Heart right ventricle (tissue), 16 donors: Measurements from ENCODE around the gene BAMBI. TPM values are rescaled to one million over a fixed set of nuclear protein-coding genes. Genes with fewer than 3 reads are reported as not detected.
A peak's percentile ranks its signal among the peaks of the same experiment; 100 is the strongest.

Experiments
- ATAC-seq, 8 donors: fragments of 200-7000 bp; cut with Tn5 transposase; one replicate each; pipeline ENCODE4 v1.9.1; 2020; ENCODE audit warnings: mild to moderate bottlenecking in 8 of 8, moderate library complexity in 8 of 8, moderate number of reproducible peaks in 1 of 8
- DNase-seq, 2 donors: peaks; one replicate each; pipeline ENCODE4 v3.0.0-alpha.2; 2020
- H3K27ac ChIP-seq, 10 donors: fragments of 200-600 bp; sonication (generic) in 2 of 10; one replicate each; pipeline versions ENCODE4 v1.5.0 to v1.8.0; 2020 to 2022; ENCODE audit warnings: mild to moderate bottlenecking in 3 of 10
- H3K27me3 ChIP-seq, 7 donors: fragments of 200-600 bp; one replicate each; pipeline ENCODE4 v1.8.0; 2021 to 2022; ENCODE audit warnings: mild to moderate bottlenecking in 2 of 7
- H3K36me3 ChIP-seq, 9 donors: fragments of 200-600 bp; sonication (generic) in 1 of 9; one replicate each; pipeline versions ENCODE4 v1.5.0 to v1.8.0; 2020 to 2022; ENCODE audit warnings: mild to moderate bottlenecking in 2 of 9
- H3K4me1 ChIP-seq, 9 donors: fragments of 200-600 bp; sonication (generic) in 1 of 9; one replicate each; pipeline versions ENCODE4 v1.5.0 to v1.8.0; 2020 to 2022; ENCODE audit warnings: mild to moderate bottlenecking in 4 of 9
- H3K4me3 ChIP-seq, 10 donors: fragments of 200-600 bp; sonication (generic) in 2 of 10; one replicate each; pipeline versions ENCODE4 v1.5.0 to v1.8.0; 2020 to 2022; ENCODE audit warnings: mild to moderate bottlenecking in 7 of 10, moderate library complexity in 2 of 10
- H3K9me3 ChIP-seq, 11 donors: fragments of 200-600 bp in 10 of 11; sonication (generic) in 2 of 11; one replicate each; pipeline versions ENCODE4 v1.5.0 to v1.8.0; 2013 to 2022; ENCODE audit warnings: mild to moderate bottlenecking in 2 of 11, control low read depth in 1 of 11, moderate library complexity in 1 of 11
- WGBS, 2 donors: extraction: QIAGEN DNeasy Blood & Tissue Kit; methylation state at CpG; one replicate each; pipeline ENCODE4 v1.1.7; 2013; ENCODE audit warnings: inconsistent platforms in 1 of 2; 5-methylcytosine and 5-hydroxymethylcytosine counted together
- intact Hi-C, 10 donors: fragments of 100-400 bp; cut with DNase I; formaldehyde crosslinking; loops; one replicate each; pipeline versions ENCODE4 v1.11.1 to v1.14.2; 2022
- polyA plus RNA-seq, 2 donors: library from polyadenylated mRNA; stranded (reverse); fragments of 200-250 nt; gene quantifications; one replicate each; pipeline ENCODE4 v1.2.3, GENCODE V29; 2013
- total RNA-seq, 10 donors: library from RNA; stranded (reverse); fragmentation: NEBNext Ultra II Directional in 3 of 10; extraction: Animal tissue kit (Norgen Biotek cat#: 25700) in 3 of 10; gene quantifications; one replicate each; pipeline versions ENCODE4 v1.2.1 to v1.2.4, GENCODE V29; 2021 to 2023
- TF ChIP-seq, protein P1 (sequence below), 9 donors: fragments of 200-600 bp; sonication (generic) in 2 of 9; IDR thresholded peaks; one replicate each; pipeline versions ENCODE4 v1.5.0 to v1.8.0; 2021 to 2022; ENCODE audit warnings: antibody characterized with exemption in 9 of 9, mild to moderate bottlenecking in 5 of 9, moderate library complexity in 1 of 9
- donor health status: Arrhythmogenic right ventricular cardiomyopathy.
- donor health status: ischemic (EF 13 %, LVEDD 7.1; RV severe dilation, severe dysfunction).
- donor health status: healthy with polysubstance abuse.
- donor health status: DM: no; HTN: yes; CAD: no.
- donor health status: DM: no; HTN: no; CAD: no.
- donor health status: ischemic (EF 25% LVEDD 6.9; RV normal size, moderate dysfunction).
- donor health status: ischemic (EF 25% LVEDD 5.7; RV mildly dilated, moderate dysfunction).
- donor health status: healthy.
- donor health status: DM: yes; HTN: yes; CAD: no.
- donor health status: Ischemic cardiomyopathy.
- donor health status: ischemic (EF 35%, LVEDD 5.7; RV mildly dilated, moderate dysfunction).
- donor health status: nonischemic (EF 11% LVEDD 7.7; RV severe dilation, severe dysfunction).
- donor health status: DM: yes; HTN: yes; CAD: no.
- donor health status: PGD.
- donor health status: ischemic (EF 29% LVEDD 5.4; RV normal size, mild dysfunction).
- donor health status: nonischemic (EF 23%, LVEDD 6.1; RV moderate dilation, normal function).

BAMBI gene
- total and polyA plus RNA-seq, 12 donors, result 5.0 to 52.7 (median 21.3) TPM

DNA sequence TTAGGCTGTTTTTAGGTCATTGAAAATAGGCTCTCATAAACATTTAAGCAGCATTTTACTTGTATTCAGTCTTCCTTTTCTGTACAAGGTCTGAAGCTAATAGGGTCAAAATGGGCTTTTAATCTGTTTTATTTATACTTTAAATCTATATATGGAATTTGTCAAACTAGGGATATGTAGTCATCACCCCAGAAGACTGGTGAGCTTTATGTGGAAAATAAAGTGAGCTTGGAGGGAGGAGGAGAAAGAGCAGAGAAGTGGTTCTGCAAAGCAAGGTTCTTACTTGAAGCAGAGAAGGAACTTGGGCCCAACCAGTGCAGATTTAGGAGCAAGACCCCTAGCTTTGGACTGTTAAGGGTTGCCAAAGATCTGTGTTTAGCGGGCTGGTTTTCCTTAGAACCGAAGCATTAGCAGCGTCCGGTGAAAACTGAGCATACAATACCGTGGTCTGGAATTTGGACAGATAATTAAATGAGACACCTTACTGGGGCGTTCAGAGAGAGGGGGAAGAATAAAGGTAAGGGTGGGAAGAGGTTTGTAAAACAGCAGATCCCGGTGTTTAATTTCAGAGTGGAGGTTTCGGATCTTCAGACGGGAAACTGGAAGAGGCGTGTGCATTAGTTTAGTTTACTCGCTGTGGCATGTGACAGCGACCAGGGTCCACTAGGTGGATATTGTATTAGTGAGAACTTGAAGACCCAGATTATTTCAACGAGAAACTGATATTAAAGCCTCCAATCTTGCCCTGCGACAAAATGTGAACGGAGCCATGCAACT is 2.4 kb downstream of the BAMBI start:
- TF ChIP-seq, protein P1, sequence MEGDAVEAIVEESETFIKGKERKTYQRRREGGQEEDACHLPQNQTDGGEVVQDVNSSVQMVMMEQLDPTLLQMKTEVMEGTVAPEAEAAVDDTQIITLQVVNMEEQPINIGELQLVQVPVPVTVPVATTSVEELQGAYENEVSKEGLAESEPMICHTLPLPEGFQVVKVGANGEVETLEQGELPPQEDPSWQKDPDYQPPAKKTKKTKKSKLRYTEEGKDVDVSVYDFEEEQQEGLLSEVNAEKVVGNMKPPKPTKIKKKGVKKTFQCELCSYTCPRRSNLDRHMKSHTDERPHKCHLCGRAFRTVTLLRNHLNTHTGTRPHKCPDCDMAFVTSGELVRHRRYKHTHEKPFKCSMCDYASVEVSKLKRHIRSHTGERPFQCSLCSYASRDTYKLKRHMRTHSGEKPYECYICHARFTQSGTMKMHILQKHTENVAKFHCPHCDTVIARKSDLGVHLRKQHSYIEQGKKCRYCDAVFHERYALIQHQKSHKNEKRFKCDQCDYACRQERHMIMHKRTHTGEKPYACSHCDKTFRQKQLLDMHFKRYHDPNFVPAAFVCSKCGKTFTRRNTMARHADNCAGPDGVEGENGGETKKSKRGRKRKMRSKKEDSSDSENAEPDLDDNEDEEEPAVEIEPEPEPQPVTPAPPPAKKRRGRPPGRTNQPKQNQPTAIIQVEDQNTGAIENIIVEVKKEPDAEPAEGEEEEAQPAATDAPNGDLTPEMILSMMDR (IDR thresholded peaks at IDR 0.05), result peak in 7 of 9 donors; percentile 15 to 45 (median 38)
- Histone ChIP-seq H3K27me3 (peaks cover 0 to 67% (median 17%) of the 10 kb centered on the region in 7 donors), H3K9me3 (no peaks in the 10 kb centered on the region), H3K36me3 (peaks cover 0 to 26% (median 0%) of the 10 kb centered on the region in 9 donors), H3K27ac (peak overlapping the region in 9 of 10 donors; percentile 21 to 89 (median 78)), H3K4me1 (peaks cover 0 to 63% (median 38%) of the 10 kb centered on the region in 9 donors), H3K4me3 (peak overlapping the region; percentile 72 to 94 (median 82))
- 7 to 9% methylated on average over 15 of the region's 15 CpGs for WGBS, 2 donors
- intact Hi-C loops, result loop anchor here (2.0 to 10.0 kb wide), 11 partner anchors 125 to 628 kb away; no protein-coding TSS in a partner anchor
- ATAC-seq (no peak), DNase-seq (no peak)

DNA sequence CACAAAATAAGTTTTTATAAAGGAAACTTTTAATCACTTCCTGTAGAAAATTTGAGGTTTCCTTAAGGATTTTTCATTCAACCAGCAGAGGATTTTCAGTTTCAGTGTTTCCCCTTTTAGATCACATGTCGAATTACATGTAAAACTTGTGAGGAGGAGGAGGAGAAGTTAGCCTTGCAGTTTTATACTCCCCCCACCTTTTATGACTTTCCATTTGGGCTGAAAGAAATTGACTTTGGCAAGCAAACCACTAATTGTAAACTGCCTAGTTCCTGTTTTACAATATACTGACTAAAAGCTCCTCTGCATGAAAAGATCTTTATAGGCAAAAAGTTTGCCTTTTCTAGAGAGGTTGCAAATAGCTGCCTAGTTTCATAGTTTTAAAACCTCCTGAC is 3.0 kb downstream of the BAMBI start:
- TF ChIP-seq, protein P1 (IDR thresholded peaks at IDR 0.05), result peak in 1 of 9 donors; percentile 4
- Histone ChIP-seq H3K27me3 (peaks cover 0 to 61% (median 20%) of the 10 kb centered on the region in 7 donors), H3K27ac (peak overlapping the region in 5 of 10 donors; percentile 78 to 89 (median 82)), H3K36me3 (peaks cover 0 to 26% (median 0%) of the 10 kb centered on the region in 9 donors), H3K9me3 (no peaks in the 10 kb centered on the region), H3K4me3 (peak overlapping the region in 9 of 10 donors; percentile 72 to 94 (median 83)), H3K4me1 (peaks cover 0 to 65% (median 38%) of the 10 kb centered on the region in 9 donors)
- 9 to 11% methylated on average over 1 of the region's 1 CpG for WGBS, 2 donors
- intact Hi-C loops, result loop anchor here in 4 of 10 donors (2.0 to 10.0 kb wide), 4 partner anchors 124 to 310 kb away; no protein-coding TSS in a partner anchor
- ATAC-seq (no peak), DNase-seq (no peak)

DNA sequence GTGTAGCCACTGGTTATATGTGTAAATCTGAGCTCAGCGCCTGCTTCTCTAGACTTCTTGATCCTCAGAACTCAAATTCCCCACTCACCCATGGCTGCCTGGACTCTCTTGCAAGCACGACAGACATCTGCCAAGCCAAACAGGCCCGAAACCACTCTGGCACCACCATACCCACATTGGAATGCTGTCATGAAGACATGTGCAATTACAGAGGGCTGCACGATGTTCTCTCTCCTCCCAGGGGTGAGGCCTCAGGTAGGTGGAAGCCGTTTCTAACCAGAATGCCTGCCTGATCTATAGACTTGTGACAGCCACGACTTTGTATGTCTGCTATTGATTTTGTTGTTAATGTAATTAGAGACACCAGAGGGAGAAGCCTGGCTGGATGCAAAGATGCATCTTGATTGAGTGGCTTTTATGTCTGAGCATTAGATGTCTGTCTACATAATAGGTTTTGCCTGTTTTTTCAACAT is 4.0 kb downstream of the BAMBI start:
- ATAC-seq (peak in 1 of 8 donors; percentile 36), DNase-seq (no peak)
- TF ChIP-seq, protein P1 (IDR thresholded peaks at IDR 0.05), result no peak
- peak overlapping the region in 5 of 10 donors; percentile 1 to 90 (median 79) for H3K4me3 ChIP-seq
- peak overlapping the region in 2 of 10 donors; percentile 9 to 78 for H3K27ac ChIP-seq
- 55 to 57% methylated on average over 6 of the region's 6 CpGs for WGBS, 2 donors
- peaks cover 0 to 52% (median 20%) of the 10 kb centered on the region in 7 donors for H3K27me3 ChIP-seq
- H3K36me3 ChIP-seq, result peaks cover 0 to 26% (median 0%) of the 10 kb centered on the region in 9 donors
- H3K9me3 ChIP-seq, result no peaks in the 10 kb centered on the region
- H3K4me1 ChIP-seq, result peaks cover 0 to 64% (median 38%) of the 10 kb centered on the region in 9 donors
- intact Hi-C loops, result loop anchor here in 4 of 10 donors (2.0 to 10.0 kb wide), 4 partner anchors 123 to 309 kb away; no protein-coding TSS in a partner anchor
